ENCODE data around the gene MXRA7. TPM values are rescaled to one million over a fixed set of nuclear protein-coding genes. Genes with fewer than 3 reads are reported as not detected.

The MXRA7 gene
- polyA plus RNA-seq, 3 donors: 47.6 to 192 (median 176) TPM

- 82 to 87% (median 87%) methylated on average over 12 of the region's 12 CpGs for WGBS, 3 donors
Observed at GRCh38 chr17:76685366-76685765, 25.4 kb downstream of the MXRA7 start.

GRCh38 chr17:76684756-76685155 is 26.0 kb downstream of the MXRA7 start:
- H3K27ac ChIP-seq (ENCODE audit: low read depth, low read length): no peak overlapping the region
- WGBS, 3 donors: 81 to 91% (median 88%) methylated on average over 7 of the region's 7 CpGs

More at GRCh38 chr17:76685366-76685765, 25.4 kb downstream of the MXRA7 start:
- H3K27ac ChIP-seq (ENCODE audit: low read depth, low read length): no peak overlapping the region

- H3K27ac ChIP-seq (ENCODE audit: low read depth, low read length): no peak overlapping the region
- 84 to 90% (median 86%) methylated on average over 25 of the region's 25 CpGs for WGBS, 3 donors
Observed at GRCh38 chr17:76683921-76684745, 26.6 kb downstream of the MXRA7 start.

- WGBS, 3 donors: 74 to 81% (median 77%) methylated on average over 18 of the region's 18 CpGs
- no peak overlapping the region for H3K27ac ChIP-seq (ENCODE audit: low read depth, low read length)
Observed at GRCh38 chr17:76683011-76683755, 27.6 kb downstream of the MXRA7 start.

GRCh38 chr17:76682296-76682695 is 28.5 kb downstream of the MXRA7 start:
- no peak overlapping the region for H3K27ac ChIP-seq (ENCODE audit: low read depth, low read length)
- WGBS, 3 donors: 53 to 81% (median 66%) methylated on average over 12 of the region's 12 CpGs

GRCh38 chr17:76681222-76682137 is 29.3 kb downstream of the MXRA7 start:
- H3K27ac ChIP-seq (ENCODE audit: low read depth, low read length): no peak overlapping the region
- 60 to 69% (median 65%) methylated on average over 16 of the region's 16 CpGs for WGBS, 3 donors

- 47 to 85% (median 52%) methylated on average over 1 of the region's 1 CpG for WGBS, 3 donors
- H3K27ac ChIP-seq (ENCODE audit: low read depth, low read length): no peak overlapping the region
Observed at GRCh38 chr17:76679239-76679638, 31.5 kb downstream of the MXRA7 start.

- 64 to 90% (median 77%) methylated on average over 12 of the region's 12 CpGs for WGBS, 3 donors
- H3K27ac ChIP-seq (ENCODE audit: low read depth, low read length): no peak overlapping the region
Observed at GRCh38 chr17:76678330-76678729, 32.4 kb downstream of the MXRA7 start.

- no peak overlapping the region for H3K27ac ChIP-seq (ENCODE audit: low read depth, low read length)
- WGBS, 3 donors: 87 to 90% (median 89%) methylated on average over 16 of the region's 16 CpGs
Observed at GRCh38 chr17:76677406-76677805, 33.4 kb downstream of the MXRA7 start.

GRCh38 chr17:76676629-76677028 is 34.1 kb downstream of the MXRA7 start:
- H3K27ac ChIP-seq (ENCODE audit: low read depth, low read length): no peak overlapping the region
- WGBS, 3 donors: 90 to 95% (median 93%) methylated on average over 6 of the region's 6 CpGs

- H3K27ac ChIP-seq (ENCODE audit: low read depth, low read length): no peak overlapping the region
- WGBS, 3 donors: 91 to 96% (median 93%) methylated on average over 6 of the region's 6 CpGs
Observed at GRCh38 chr17:76675648-76676047, 35.1 kb downstream of the MXRA7 start.

GRCh38 chr17:76674600-76674999 is 36.2 kb downstream of the MXRA7 start:
- WGBS, 3 donors: 96 to 99% (median 97%) methylated on average over 5 of the region's 5 CpGs
- no peak overlapping the region for H3K27ac ChIP-seq (ENCODE audit: low read depth, low read length)

- no peak overlapping the region for H3K27ac ChIP-seq (ENCODE audit: low read depth, low read length)
- WGBS, 3 donors: 75 to 82% (median 76%) methylated on average over 5 of the region's 5 CpGs
Observed at GRCh38 chr17:76673729-76674128, 37.0 kb downstream of the MXRA7 start.

GRCh38 chr17:76672892-76673291 is 37.9 kb downstream of the MXRA7 start:
- no peak overlapping the region for H3K27ac ChIP-seq (ENCODE audit: low read depth, low read length)
- 85 to 93% (median 86%) methylated on average over 3 of the region's 3 CpGs for WGBS, 3 donors

- H3K27ac ChIP-seq (ENCODE audit: low read depth, low read length): no peak overlapping the region
- 28 to 53% (median 53%) methylated on average over 13 of the region's 13 CpGs for WGBS, 3 donors
Observed at GRCh38 chr17:76672270-76672851, 38.4 kb downstream of the MXRA7 start.

- no peak overlapping the region for H3K27ac ChIP-seq (ENCODE audit: low read depth, low read length)
- 0 to 1% (median 0%) methylated on average over 19 of the region's 19 CpGs for WGBS, 3 donors
Observed at GRCh38 chr17:76671912-76672262, 38.9 kb downstream of the MXRA7 start.

GRCh38 chr17:76671123-76671911 is 39.4 kb downstream of the MXRA7 start:
- no peak overlapping the region for H3K27ac ChIP-seq (ENCODE audit: low read depth, low read length)
- 10 to 22% (median 15%) methylated on average over 30 to 32 of the region's 32 CpGs for WGBS, 3 donors

GRCh38 chr17:76670718-76671122 is 40.0 kb downstream of the MXRA7 start:
- 34 to 74% (median 57%) methylated on average over 9 of the region's 9 CpGs for WGBS, 3 donors
- no peak overlapping the region for H3K27ac ChIP-seq (ENCODE audit: low read depth, low read length)
